HL-60/S4 treated with phorbol 12-myristate 13-acetate at 8.2 ng/mL for 4 days and 3 days (cell line): ENCODE measurements around the gene CCM2L.

ENCODE experiments used
- in situ Hi-C: fragments of 300-500 bp; cut with MboI; formaldehyde crosslinking; loops from 2 replicates; pipeline ENCODE4 v1.15.0; 2022; ENCODE audit warnings: low sequenced_read_pairs

The CCM2L gene

GRCh38 chr20:32027643-32028042, 17.4 kb downstream of the CCM2L start:
- in situ Hi-C loops, result no loop called here

- in situ Hi-C loops, result no loop called here
Measured at GRCh38 chr20:32028647-32029372, 18.6 kb downstream of the CCM2L start.

- in situ Hi-C loops, result no loop called here
Measured at GRCh38 chr20:32029561-32029960, 19.3 kb downstream of the CCM2L start.

GRCh38 chr20:32031007-32031958, 21.0 kb downstream of the CCM2L start:
- in situ Hi-C loops, result loop anchor here (10.0 kb wide), 1 partner anchor 64 kb away; no protein-coding TSS in a partner anchor

- in situ Hi-C loops, result loop anchor here (10.0 kb wide), 1 partner anchor 61 kb away; no protein-coding TSS in a partner anchor
Measured at GRCh38 chr20:32033316-32033715, 23.1 kb downstream of the CCM2L start.

GRCh38 chr20:32033721-32034120, 23.5 kb downstream of the CCM2L start:
- in situ Hi-C loops, result loop anchor here (10.0 kb wide), 1 partner anchor 61 kb away; no protein-coding TSS in a partner anchor

- in situ Hi-C loops, result loop anchor here (10.0 kb wide), 1 partner anchor 60 kb away; no protein-coding TSS in a partner anchor
Measured at GRCh38 chr20:32034581-32035425, 24.6 kb downstream of the CCM2L start.

- in situ Hi-C loops, result loop anchor here (10.0 kb wide), 1 partner anchor 59 kb away; no protein-coding TSS in a partner anchor
Measured at GRCh38 chr20:32035426-32035779, 25.2 kb downstream of the CCM2L start.

- in situ Hi-C loops, result loop anchor here (10.0 kb wide), 1 partner anchor 59 kb away; no protein-coding TSS in a partner anchor
Measured at GRCh38 chr20:32036252-32036651, 26.0 kb downstream of the CCM2L start.

GRCh38 chr20:32036716-32037485, 26.7 kb downstream of the CCM2L start:
- in situ Hi-C loops, result loop anchor here (10.0 kb wide), 1 partner anchor 58 kb away; no protein-coding TSS in a partner anchor

GRCh38 chr20:32037929-32038328, 27.7 kb downstream of the CCM2L start:
- in situ Hi-C loops, result loop anchor here (10.0 kb wide), 1 partner anchor 57 kb away; no protein-coding TSS in a partner anchor

- in situ Hi-C loops, result no loop called here
Measured at GRCh38 chr20:32040142-32040953, 30.1 kb downstream of the CCM2L start.

GRCh38 chr20:32045999-32046398, 35.8 kb downstream of the CCM2L start:
- in situ Hi-C loops, result no loop called here

- in situ Hi-C loops, result no loop called here
Measured at GRCh38 chr20:32050324-32050841, 40.1 kb downstream of the CCM2L start.

- in situ Hi-C loops, result no loop called here
Measured at GRCh38 chr20:32050851-32051556, 40.8 kb downstream of the CCM2L start.

- in situ Hi-C loops, result no loop called here
Measured at GRCh38 chr20:32051720-32052089, 41.5 kb downstream of the CCM2L start.

- in situ Hi-C loops, result no loop called here
Measured at GRCh38 chr20:32052090-32052777, 42.0 kb downstream of the CCM2L start, which contains the start of gene HCK. HCK (plus strand) TSS chr20:32052242.
